Measurements from ENCODE around the gene DYNC1I1.

Gene DYNC1I1

GRCh38 chr7:95974108-95974507 lies 201.8 kb downstream of the DYNC1I1 start:
- Mint-ChIP-seq H3K36me3 (no peaks in the 10 kb centered on the region), H3K27ac (no peak overlapping the region), H3K9me3 (ENCODE audit: low read depth) (no peaks in the 10 kb centered on the region), H3K27me3 (peaks cover 1% of the 10 kb centered on the region), H3K4me3 (no peak overlapping the region), H3K4me1 (ENCODE audit: low read depth) (no peaks in the 10 kb centered on the region)

GRCh38 chr7:95976369-95977060 lies 204.2 kb downstream of the DYNC1I1 start:
- Mint-ChIP-seq H3K27me3 (peaks cover 1% of the 10 kb centered on the region), H3K4me1 (ENCODE audit: low read depth) (no peaks in the 10 kb centered on the region)

GRCh38 chr7:95977994-95978393 lies 205.6 kb downstream of the DYNC1I1 start:
- Mint-ChIP-seq H3K9me3 (ENCODE audit: low read depth) (no peaks in the 10 kb centered on the region), H3K4me3 (no peak overlapping the region), H3K27ac (no peak overlapping the region), H3K4me1 (ENCODE audit: low read depth) (no peaks in the 10 kb centered on the region), H3K36me3 (no peaks in the 10 kb centered on the region), H3K27me3 (peaks cover 4% of the 10 kb centered on the region)

More at GRCh38 chr7:95976369-95977060, 204.2 kb downstream of the DYNC1I1 start:
- no peak overlapping the region for H3K4me3 Mint-ChIP-seq
- no peaks in the 10 kb centered on the region for H3K9me3 Mint-ChIP-seq (ENCODE audit: low read depth)
- no peaks in the 10 kb centered on the region for H3K36me3 Mint-ChIP-seq
- H3K27ac Mint-ChIP-seq: no peak overlapping the region

- Mint-ChIP-seq H3K27me3 (peaks cover 8% of the 10 kb centered on the region), H3K27ac (no peak overlapping the region), H3K9me3 (ENCODE audit: low read depth) (no peaks in the 10 kb centered on the region), H3K4me3 (no peak overlapping the region), H3K4me1 (ENCODE audit: low read depth) (no peaks in the 10 kb centered on the region), H3K36me3 (no peaks in the 10 kb centered on the region)
Measured at GRCh38 chr7:95980167-95980566, 207.8 kb downstream of the DYNC1I1 start.

- peaks cover 9% of the 10 kb centered on the region for H3K27me3 Mint-ChIP-seq
- H3K4me1 Mint-ChIP-seq (ENCODE audit: low read depth): no peaks in the 10 kb centered on the region
- H3K27ac Mint-ChIP-seq: no peak overlapping the region
- no peaks in the 10 kb centered on the region for H3K36me3 Mint-ChIP-seq
- no peaks in the 10 kb centered on the region for H3K9me3 Mint-ChIP-seq (ENCODE audit: low read depth)
- H3K4me3 Mint-ChIP-seq: no peak overlapping the region
Measured at GRCh38 chr7:95980706-95981105, 208.4 kb downstream of the DYNC1I1 start.

GRCh38 chr7:95986178-95986764 lies 213.9 kb downstream of the DYNC1I1 start:
- Mint-ChIP-seq H3K36me3 (no peaks in the 10 kb centered on the region), H3K27me3 (peaks cover 26% of the 10 kb centered on the region), H3K9me3 (ENCODE audit: low read depth) (no peaks in the 10 kb centered on the region), H3K4me1 (ENCODE audit: low read depth) (no peaks in the 10 kb centered on the region), H3K4me3 (no peak overlapping the region), H3K27ac (no peak overlapping the region)

GRCh38 chr7:95989301-95989700 lies 216.9 kb downstream of the DYNC1I1 start:
- H3K27me3 Mint-ChIP-seq: peaks cover 22% of the 10 kb centered on the region
- no peaks in the 10 kb centered on the region for H3K9me3 Mint-ChIP-seq (ENCODE audit: low read depth)
- no peaks in the 10 kb centered on the region for H3K4me1 Mint-ChIP-seq (ENCODE audit: low read depth)
- H3K4me3 Mint-ChIP-seq: no peak overlapping the region
- no peak overlapping the region for H3K27ac Mint-ChIP-seq
- H3K36me3 Mint-ChIP-seq: no peaks in the 10 kb centered on the region

- H3K27me3 Mint-ChIP-seq: peaks cover 13% of the 10 kb centered on the region
- H3K9me3 Mint-ChIP-seq (ENCODE audit: low read depth): no peaks in the 10 kb centered on the region
- no peaks in the 10 kb centered on the region for H3K36me3 Mint-ChIP-seq
- H3K4me1 Mint-ChIP-seq (ENCODE audit: low read depth): no peaks in the 10 kb centered on the region
- H3K4me3 Mint-ChIP-seq: no peak overlapping the region
- no peak overlapping the region for H3K27ac Mint-ChIP-seq
Measured at GRCh38 chr7:95993380-95993779, 221.0 kb downstream of the DYNC1I1 start.

- H3K27ac Mint-ChIP-seq: no peak overlapping the region
- H3K27me3 Mint-ChIP-seq: peaks cover 6% of the 10 kb centered on the region
- H3K4me3 Mint-ChIP-seq: no peak overlapping the region
- no peaks in the 10 kb centered on the region for H3K36me3 Mint-ChIP-seq
- H3K4me1 Mint-ChIP-seq (ENCODE audit: low read depth): no peaks in the 10 kb centered on the region
- H3K9me3 Mint-ChIP-seq (ENCODE audit: low read depth): no peaks in the 10 kb centered on the region
Measured at GRCh38 chr7:95996174-95996573, 223.8 kb downstream of the DYNC1I1 start.

GRCh38 chr7:95996886-95997285 lies 224.5 kb downstream of the DYNC1I1 start:
- Mint-ChIP-seq H3K27me3 (peaks cover 6% of the 10 kb centered on the region), H3K9me3 (ENCODE audit: low read depth) (no peaks in the 10 kb centered on the region), H3K4me1 (ENCODE audit: low read depth) (no peaks in the 10 kb centered on the region), H3K27ac (no peak overlapping the region), H3K36me3 (no peaks in the 10 kb centered on the region), H3K4me3 (no peak overlapping the region)

GRCh38 chr7:95997632-95998031 lies 225.3 kb downstream of the DYNC1I1 start:
- peaks cover 6% of the 10 kb centered on the region for H3K27me3 Mint-ChIP-seq
- H3K9me3 Mint-ChIP-seq (ENCODE audit: low read depth): no peaks in the 10 kb centered on the region
- H3K36me3 Mint-ChIP-seq: no peaks in the 10 kb centered on the region
- H3K4me3 Mint-ChIP-seq: no peak overlapping the region
- no peak overlapping the region for H3K27ac Mint-ChIP-seq
- H3K4me1 Mint-ChIP-seq (ENCODE audit: low read depth): no peaks in the 10 kb centered on the region

GRCh38 chr7:95999481-95999880 lies 227.1 kb downstream of the DYNC1I1 start:
- Mint-ChIP-seq H3K4me3 (no peak overlapping the region), H3K4me1 (ENCODE audit: low read depth) (no peaks in the 10 kb centered on the region), H3K27ac (no peak overlapping the region), H3K9me3 (ENCODE audit: low read depth) (no peaks in the 10 kb centered on the region), H3K36me3 (no peaks in the 10 kb centered on the region), H3K27me3 (peaks cover 4% of the 10 kb centered on the region)

GRCh38 chr7:96004578-96004977 lies 232.2 kb downstream of the DYNC1I1 start:
- H3K27me3 Mint-ChIP-seq: peaks cover 2% of the 10 kb centered on the region
- H3K36me3 Mint-ChIP-seq: no peaks in the 10 kb centered on the region
- no peak overlapping the region for H3K4me3 Mint-ChIP-seq

GRCh38 chr7:96005271-96005670 lies 232.9 kb downstream of the DYNC1I1 start:
- no peak overlapping the region for H3K4me3 Mint-ChIP-seq
- no peak overlapping the region for H3K27ac Mint-ChIP-seq
- H3K4me1 Mint-ChIP-seq (ENCODE audit: low read depth): no peaks in the 10 kb centered on the region
- peaks cover 2% of the 10 kb centered on the region for H3K27me3 Mint-ChIP-seq
- H3K9me3 Mint-ChIP-seq (ENCODE audit: low read depth): no peaks in the 10 kb centered on the region
- H3K36me3 Mint-ChIP-seq: no peaks in the 10 kb centered on the region

More at GRCh38 chr7:96004578-96004977, 232.2 kb downstream of the DYNC1I1 start:
- H3K4me1 Mint-ChIP-seq (ENCODE audit: low read depth): no peaks in the 10 kb centered on the region
- H3K9me3 Mint-ChIP-seq (ENCODE audit: low read depth): no peaks in the 10 kb centered on the region
- H3K27ac Mint-ChIP-seq: no peak overlapping the region

- Mint-ChIP-seq H3K4me1 (ENCODE audit: low read depth) (no peaks in the 10 kb centered on the region), H3K27ac (no peak overlapping the region), H3K4me3 (no peak overlapping the region), H3K36me3 (no peaks in the 10 kb centered on the region), H3K9me3 (ENCODE audit: low read depth) (no peaks in the 10 kb centered on the region), H3K27me3 (peaks cover 8% of the 10 kb centered on the region)
Measured at GRCh38 chr7:96009148-96009547, 236.8 kb downstream of the DYNC1I1 start.

- H3K27ac Mint-ChIP-seq: no peak overlapping the region
- peaks cover 14% of the 10 kb centered on the region for H3K27me3 Mint-ChIP-seq
- H3K9me3 Mint-ChIP-seq (ENCODE audit: low read depth): no peaks in the 10 kb centered on the region
- no peaks in the 10 kb centered on the region for H3K4me1 Mint-ChIP-seq (ENCODE audit: low read depth)
- H3K36me3 Mint-ChIP-seq: no peaks in the 10 kb centered on the region
- no peak overlapping the region for H3K4me3 Mint-ChIP-seq
Measured at GRCh38 chr7:96013836-96014235, 241.5 kb downstream of the DYNC1I1 start.

All from activated naive CD8-positive, alpha-beta T cell (primary cell).